H1 (cell line): ENCODE results near the gene FNDC3A. TPM values are rescaled to one million over a fixed set of nuclear protein-coding genes. Genes with fewer than 3 reads are reported as not detected.
A peak's percentile ranks its signal among the peaks of the same experiment; 100 is the strongest.

ENCODE experiments used
- CTCF ChIA-PET: fragments of 300-600 bp; sonication (Branson Sonifier 250); formaldehyde crosslinking; loops from one replicate; lab custom pipeline; 2021; ENCODE audit not compliant: partially characterized antibody; lab: Charles Lee
- POLR2A ChIA-PET: fragments of 300-600 bp; sonication (Branson Sonifier 250); formaldehyde crosslinking; loops from one replicate; lab custom pipeline; 2021; ENCODE audit warnings: inconsistent platforms; ENCODE audit not compliant: partially characterized antibody; lab: Charles Lee
- DNase-seq, 2 experiments: peaks; one replicate each; pipeline versions ENCODE4 v3.0.0 to v3.0.0-alpha.2; 2010 to 2022; ENCODE audit warnings: low spot score in 2 of 2, low read depth in 1 of 2, mixed read lengths in 1 of 2
- FAIRE-seq: peaks from 2 replicates; lab custom pipeline; 2011; peaks lifted over from hg19 to GRCh38; lab: Jason Lieb, UNC
- H2AFZ ChIP-seq: 2 replicates; pipeline ENCODE4 v1.8.1; 2012; ENCODE audit warnings: low read length, inconsistent platforms
- H2AK5ac ChIP-seq: 2 replicates; pipeline ENCODE4 v1.6.1; 2013; ENCODE audit warnings: low read depth, low read length
- H2BK120ac ChIP-seq: replicated peaks from 2 replicates; pipeline ENCODE3; 2013; ENCODE audit warnings: low read depth, low read length, inconsistent platforms
- H2BK12ac ChIP-seq: 2 replicates; pipeline ENCODE4 v1.6.1; 2013; ENCODE audit warnings: low read depth, low read length
- H2BK15ac ChIP-seq: 2 replicates; pipeline ENCODE4 v1.6.1; 2013; ENCODE audit warnings: low read length
- H2BK20ac ChIP-seq: 2 replicates; pipeline ENCODE4 v1.6.1; 2013; ENCODE audit warnings: low read length
- H2BK5ac ChIP-seq: 2 replicates; pipeline ENCODE4 v1.6.1; 2013; ENCODE audit warnings: low read depth, low read length
- H3K14ac ChIP-seq: 2 replicates; pipeline ENCODE4 v1.6.1; 2013; ENCODE audit warnings: inconsistent platforms; ENCODE audit not compliant: insufficient read length
- H3K18ac ChIP-seq: 2 replicates; pipeline ENCODE4 v1.6.1; 2013; ENCODE audit warnings: low read length; ENCODE audit errors: extremely low read depth
- H3K23ac ChIP-seq: 2 replicates; pipeline ENCODE4 v1.6.1; 2013; ENCODE audit warnings: inconsistent platforms; ENCODE audit not compliant: insufficient read length
- H3K23me2 ChIP-seq: 2 replicates; pipeline ENCODE4 v1.6.1; 2013; ENCODE audit warnings: low read depth, low read length
- H3K27ac ChIP-seq: 2 replicates; pipeline ENCODE4 v1.6.1; 2011; ENCODE audit warnings: low read depth, low read length, inconsistent platforms
- H3K27me3 ChIP-seq, 4 experiments: replicated peaks in 1 of 4; 1 replicate in 1 of 4; 2 replicates in 3 of 4; pipeline versions ENCODE4 v1.6.1 to v1.8.1; 2011 to 2013; ENCODE audit warnings: low read length in 3 of 4, mild to moderate bottlenecking in 3 of 4, inconsistent platforms in 2 of 4, mixed read lengths in 2 of 4, moderate library complexity in 1 of 4; ENCODE audit not compliant: control insufficient read depth in 3 of 4, insufficient read depth in 3 of 4; ENCODE audit errors: extremely low read depth in 1 of 4
- H3K36me3 ChIP-seq, 4 experiments: 2 replicates each; pipeline versions ENCODE4 v1.6.1 to v1.8.1; 2011 to 2013; ENCODE audit warnings: mild to moderate bottlenecking in 4 of 4, low read length in 3 of 4, moderate library complexity in 2 of 4, control low read depth in 1 of 4, inconsistent platforms in 1 of 4; ENCODE audit not compliant: insufficient read depth in 4 of 4, control insufficient read depth in 2 of 4
- H3K4ac ChIP-seq: replicated peaks from 2 replicates; pipeline ENCODE3; 2013; ENCODE audit warnings: low read length, low read depth, mixed read lengths, inconsistent platforms; ENCODE audit not compliant: insufficient read length
- H3K4me1 ChIP-seq, 4 experiments: replicated peaks in 1 of 4; 1 replicate in 1 of 4; 2 replicates in 3 of 4; pipeline versions ENCODE4 v1.6.1 to v1.8.1; 2011 to 2013; ENCODE audit warnings: low read length in 3 of 4, inconsistent platforms in 2 of 4, mixed read lengths in 1 of 4; ENCODE audit not compliant: insufficient read depth in 4 of 4, control insufficient read depth in 3 of 4
- H3K4me2 ChIP-seq, 2 experiments: 2 replicates each; pipeline versions ENCODE4 v1.6.1 to v1.8.1; 2011 to 2013; ENCODE audit warnings: low read depth in 2 of 2, low read length in 2 of 2, control low read depth in 1 of 2, inconsistent platforms in 1 of 2, mild to moderate bottlenecking in 1 of 2; ENCODE audit not compliant: insufficient read depth in 1 of 2
- H3K4me3 ChIP-seq, 4 experiments: fragments of 200-600, 300-600 bp in 1 of 4; sonication (generic), shearing (Covaris generic), sonication (Bioruptor Twin) in 1 of 4; 2 replicates each; pipeline versions ENCODE4 v1.5.1 to v1.8.1; 2011 to 2016; ENCODE audit warnings: low read length in 4 of 4, low read depth in 3 of 4, control low read depth in 2 of 4, inconsistent platforms in 2 of 4, mild to moderate bottlenecking in 2 of 4, mixed read lengths in 1 of 4, moderate library complexity in 1 of 4; ENCODE audit not compliant: insufficient read depth in 2 of 4; ENCODE audit errors: extremely low read depth in 1 of 4
- H3K56ac ChIP-seq: replicated peaks from 2 replicates; pipeline ENCODE3; 2013; ENCODE audit warnings: low read depth, mild to moderate bottlenecking, mixed read lengths, low read length, inconsistent platforms; ENCODE audit not compliant: insufficient read length
- H3K79me1 ChIP-seq: 2 replicates; pipeline ENCODE4 v1.6.1; 2013; ENCODE audit warnings: low read depth, low read length, control low read depth
- H3K79me2 ChIP-seq, 2 experiments: 2 replicates each; pipeline versions ENCODE4 v1.6.1 to v1.8.1; 2012 to 2013; ENCODE audit warnings: low read length in 2 of 2, mild to moderate bottlenecking in 2 of 2, inconsistent platforms in 1 of 2; ENCODE audit not compliant: insufficient read depth in 2 of 2, control insufficient read depth in 1 of 2
- H3K9ac ChIP-seq, 4 experiments: replicated peaks in 1 of 4; 1 replicate in 1 of 4; 2 replicates in 3 of 4; pipeline versions ENCODE4 v1.6.1 to v1.8.1; 2011 to 2013; ENCODE audit warnings: low read depth in 3 of 4, low read length in 3 of 4, control low read depth in 2 of 4, mild to moderate bottlenecking in 2 of 4, moderate library complexity in 2 of 4, inconsistent platforms in 1 of 4; ENCODE audit errors: extremely low read depth in 1 of 4
- H3K9me3 ChIP-seq, 2 experiments: 2 replicates each; pipeline versions ENCODE4 v1.6.1 to v1.8.1; 2012 to 2013; ENCODE audit warnings: mild to moderate bottlenecking in 2 of 2, moderate library complexity in 2 of 2, control low read depth in 1 of 2, inconsistent platforms in 1 of 2, low read depth in 1 of 2, low read length in 1 of 2, mixed read lengths in 1 of 2; ENCODE audit not compliant: insufficient read depth in 2 of 2
- H4K20me1 ChIP-seq, 2 experiments: replicated peaks in 1 of 2; 2 replicates each; pipeline versions ENCODE3 to v1.8.1; 2011 to 2013; ENCODE audit warnings: inconsistent platforms in 2 of 2, low read length in 2 of 2, mild to moderate bottlenecking in 1 of 2; ENCODE audit not compliant: insufficient read depth in 2 of 2, control insufficient read depth in 1 of 2
- H4K5ac ChIP-seq: 2 replicates; pipeline ENCODE4 v1.6.1; 2013; ENCODE audit warnings: low read length, low read depth, mixed read lengths, inconsistent platforms; ENCODE audit not compliant: insufficient read length
- H4K8ac ChIP-seq: 2 replicates; pipeline ENCODE4 v1.8.0; 2013; ENCODE audit warnings: mild to moderate bottlenecking, moderate library complexity, low read length, inconsistent platforms; ENCODE audit not compliant: insufficient read depth; ENCODE audit errors: extremely low read depth
- H4K91ac ChIP-seq: replicated peaks from 2 replicates; pipeline ENCODE3; 2013; ENCODE audit warnings: low read length, mixed read lengths, inconsistent platforms; ENCODE audit not compliant: insufficient read length
- BCL11A ChIP-seq, 2 experiments: IDR thresholded peaks; one replicate each; pipeline ENCODE4 v1.6.1; 2011; ENCODE audit warnings: low read depth in 2 of 2, low read length in 2 of 2, mild to moderate bottlenecking in 2 of 2
- CBX5 ChIP-seq: fragments of 300-800, 300-1000 bp; sonication (generic); IDR thresholded peaks from 2 replicates; pipeline ENCODE4 v1.7.1; 2016; ENCODE audit warnings: antibody characterized with exemption, low read length, low read depth
- CHD2 ChIP-seq: IDR thresholded peaks from 2 replicates; pipeline ENCODE4 v1.6.1; 2012; ENCODE audit warnings: low read length, improper control_type of control experiment
- CTBP2 ChIP-seq: IDR thresholded peaks from 2 replicates; pipeline ENCODE4 v1.7.0; 2011; ENCODE audit warnings: borderline replicate concordance, mild to moderate bottlenecking, moderate library complexity, mixed read lengths, low read length; ENCODE audit not compliant: insufficient read depth, insufficient read length
- GTF2F1 ChIP-seq: IDR thresholded peaks from 2 replicates; pipeline ENCODE4 v1.6.1; 2012; ENCODE audit warnings: low read depth, low read length, improper control_type of control experiment, borderline replicate concordance
- KDM4A ChIP-seq: IDR thresholded peaks from one replicate; pipeline ENCODE4 v1.7.1; 2012; ENCODE audit warnings: low read depth, mild to moderate bottlenecking, moderate library complexity, low read length, inconsistent platforms; ENCODE audit not compliant: severe bottlenecking
- POU5F1 ChIP-seq: IDR thresholded peaks from 2 replicates; pipeline ENCODE4 v1.6.1; 2011; ENCODE audit warnings: low read depth, mild to moderate bottlenecking, low read length, moderate library complexity
- RNF2 ChIP-seq: fragments of 200-900, 300-1000 bp; sonication (generic); IDR thresholded peaks from 2 replicates; pipeline ENCODE4 v1.7.1; 2016; ENCODE audit warnings: borderline replicate concordance, low read depth, mild to moderate bottlenecking, antibody characterized with exemption, low read length; ENCODE audit not compliant: poor library complexity, severe bottlenecking; ENCODE audit errors: missing control alignments
- SIN3A ChIP-seq, 2 experiments: IDR thresholded peaks in 1 of 2; conservative IDR thresholded peaks in 1 of 2; 2 replicates each; pipeline ENCODE4 v1.6.1; 2011 to 2012; ENCODE audit warnings: low read length in 2 of 2, improper control_type of control experiment in 1 of 2, low read depth in 1 of 2, mild to moderate bottlenecking in 1 of 2
- SP4 ChIP-seq: IDR thresholded peaks from 2 replicates; pipeline ENCODE4 v1.6.1; 2012; ENCODE audit warnings: low read length, inconsistent platforms
- SRF ChIP-seq: IDR thresholded peaks from 2 replicates; pipeline ENCODE4 v1.6.1; 2011; ENCODE audit warnings: mild to moderate bottlenecking, low read depth, low read length, moderate library complexity
- WGBS, 2 experiments: shearing (Covaris generic) in 1 of 2; methylation state at CpG; one replicate each; pipeline versions ENCODE4 v1.1.6 to v1.1.7; 2013 to 2015; ENCODE audit warnings: low lambda C conversion rate in 2 of 2, mixed read lengths in 2 of 2, inconsistent platforms in 1 of 2, low coverage in 1 of 2, missing lambda C conversion rate in 1 of 2; ENCODE audit not compliant: insufficient replicate concordance in 2 of 2, insufficient coverage in 1 of 2, insufficient read length in 1 of 2; ENCODE audit errors: extremely low coverage in 1 of 2, missing lambda C conversion rate in 1 of 2; 5-methylcytosine and 5-hydroxymethylcytosine counted together
- polyA plus RNA-seq, 7 experiments: library from polyadenylated mRNA; depleted of rRNA in 3 of 7; stranded (reverse) in 5 of 7; unstranded in 2 of 7; fragments of >200 nt in 5 of 7; fragments of 200-250 nt in 2 of 7; gene quantifications; 1 replicate in 5 of 7; 2 replicates in 1 of 7; 4 replicates in 1 of 7; pipeline versions ENCODE4 v1.2.1 to v1.2.3, GENCODE V29; 2011 to 2013; ENCODE audit warnings: missing spikeins in 2 of 7, mixed read lengths in 2 of 7
- total RNA-seq: library from RNA; stranded (reverse); fragmentation: NEBNext Ultra II Directional; extraction: Animal tissue kit (Norgen Biotek cat#: 25700); gene quantifications from 2 replicates; pipeline ENCODE4 v1.2.1, GENCODE V29; 2021
- TF ChIP-seq, protein P1 (sequence below): IDR thresholded peaks from 2 replicates; pipeline ENCODE4 v1.6.1; 2012; ENCODE audit warnings: inconsistent platforms

FNDC3A gene
- total and polyA plus RNA-seq, 2 of the 8 experiments (the other 6 are each of a cell fraction or from before 2014, with no cell fraction given), result 14.6 to 26.0 TPM

- H3K4me2 ChIP-seq, result no peak overlapping the region
- H3K79me2 ChIP-seq, result peaks cover 0 to 9% of the 10 kb centered on the region in 2 experiments; a peak in 2 of 4 replicates
Observed at GRCh38 chr13:49053215-49053614, 77.5 kb downstream of the FNDC3A start.

More at GRCh38 chr13:49053215-49053614, 77.5 kb downstream of the FNDC3A start:
- Histone ChIP-seq H2AFZ (no peak overlapping the region), H4K8ac (no peak overlapping the region), H2BK20ac (no peak overlapping the region), H2BK12ac (no peak overlapping the region), H3K79me1 (no peaks in the 10 kb centered on the region; the same call in 1 of the 2 replicates), H3K14ac (no peak overlapping the region), H4K20me1 (no peaks in the 10 kb centered on the region), H3K56ac (no peak overlapping the region), H3K9ac (no peak overlapping the region), H3K27ac (no peak overlapping the region), H3K23ac (no peak overlapping the region), H2BK120ac (no peak overlapping the region), H3K36me3 (no peaks in the 10 kb centered on the region), H4K91ac (no peak overlapping the region), H2AK5ac (no peak overlapping the region), H3K4ac (no peak overlapping the region), H2BK5ac (peak overlapping the region; percentile 13; the same call in 1 of the 2 replicates), H3K23me2 (no peaks in the 10 kb centered on the region), H3K18ac (0 out of 2 replicates have a peak overlapping the region, but pooled peaks have one; percentile 5), H4K5ac (no peak overlapping the region), H2BK15ac (no peak overlapping the region), H3K4me3 (no peak overlapping the region), H3K4me1 (peaks cover 0 to 8% (median 1%) of the 10 kb centered on the region in 4 experiments; a peak in 3 of 7 replicates), H3K27me3 (no peaks in the 10 kb centered on the region), H3K9me3 (no peaks in the 10 kb centered on the region)
- no peak for TF ChIP-seq SRF
- TF ChIP-seq CTBP2, result no peak
- TF ChIP-seq, protein P1, sequence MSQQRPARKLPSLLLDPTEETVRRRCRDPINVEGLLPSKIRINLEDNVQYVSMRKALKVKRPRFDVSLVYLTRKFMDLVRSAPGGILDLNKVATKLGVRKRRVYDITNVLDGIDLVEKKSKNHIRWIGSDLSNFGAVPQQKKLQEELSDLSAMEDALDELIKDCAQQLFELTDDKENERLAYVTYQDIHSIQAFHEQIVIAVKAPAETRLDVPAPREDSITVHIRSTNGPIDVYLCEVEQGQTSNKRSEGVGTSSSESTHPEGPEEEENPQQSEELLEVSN, result no peak
- no peak for TF ChIP-seq KDM4A
- no peak for TF ChIP-seq GTF2F1
- TF ChIP-seq SIN3A (conservative IDR thresholded peaks at IDR 0.05 in 1 of 2, IDR thresholded peaks at IDR 0.05 in 1 of 2; ENCODE audit: low read depth in 1 of 2, low read length in 2 of 2), result no peak
- TF ChIP-seq BCL11A (IDR thresholded peaks at IDR 0.05; ENCODE audit: low read depth in 2 of 2, low read length in 2 of 2), result no peak
- no peak for TF ChIP-seq SP4
- TF ChIP-seq CBX5, result no peak
- no peak for TF ChIP-seq RNF2
- no peak for TF ChIP-seq POU5F1
- TF ChIP-seq CHD2, result no peak
- WGBS, 2 experiments, result 100% methylated on average over 1 of the region's 1 CpG; no CpG with 5 or more reads in 1 of the 2 experiments
- FAIRE-seq (no peak), DNase-seq (no peak)
- POLR2A ChIA-PET, result no interaction called here
- CTCF ChIA-PET, result no interaction called here
